ENCODE results near the gene PNCK.
"Not testable (repeated sequence)": the region's sequence is repeated elsewhere in the genome, so short reads cannot be mapped to it uniquely, and the experiment has no call there.

The PNCK gene

GRCh38 chrX:153694687-153695270 is 21.2 kb upstream of the PNCK start:
- Histone ChIP-seq H3K27me3 (peaks cover 30% of the 10 kb centered on the region), H3K36me3 (peaks cover 47% of the 10 kb centered on the region), H3K4me3 (ENCODE audit: low read depth in 1 of 2, low read length in 1 of 2) (no peak overlapping the region), H3K9me3 (no peaks in the 10 kb centered on the region), H3K4me1 (ENCODE audit: control insufficient read depth in 1 of 2, insufficient read depth in 1 of 2, low read depth in 1 of 2, low read length in 1 of 2) (no peaks in the 10 kb centered on the region), H3K27ac (no peak overlapping the region)
- TF ChIP-seq, protein P1, sequence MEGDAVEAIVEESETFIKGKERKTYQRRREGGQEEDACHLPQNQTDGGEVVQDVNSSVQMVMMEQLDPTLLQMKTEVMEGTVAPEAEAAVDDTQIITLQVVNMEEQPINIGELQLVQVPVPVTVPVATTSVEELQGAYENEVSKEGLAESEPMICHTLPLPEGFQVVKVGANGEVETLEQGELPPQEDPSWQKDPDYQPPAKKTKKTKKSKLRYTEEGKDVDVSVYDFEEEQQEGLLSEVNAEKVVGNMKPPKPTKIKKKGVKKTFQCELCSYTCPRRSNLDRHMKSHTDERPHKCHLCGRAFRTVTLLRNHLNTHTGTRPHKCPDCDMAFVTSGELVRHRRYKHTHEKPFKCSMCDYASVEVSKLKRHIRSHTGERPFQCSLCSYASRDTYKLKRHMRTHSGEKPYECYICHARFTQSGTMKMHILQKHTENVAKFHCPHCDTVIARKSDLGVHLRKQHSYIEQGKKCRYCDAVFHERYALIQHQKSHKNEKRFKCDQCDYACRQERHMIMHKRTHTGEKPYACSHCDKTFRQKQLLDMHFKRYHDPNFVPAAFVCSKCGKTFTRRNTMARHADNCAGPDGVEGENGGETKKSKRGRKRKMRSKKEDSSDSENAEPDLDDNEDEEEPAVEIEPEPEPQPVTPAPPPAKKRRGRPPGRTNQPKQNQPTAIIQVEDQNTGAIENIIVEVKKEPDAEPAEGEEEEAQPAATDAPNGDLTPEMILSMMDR (IDR thresholded peaks at IDR 0.05), result no peak

- H3K9me3 ChIP-seq; H3K4me3 ChIP-seq (ENCODE audit: low read depth in 1 of 2, low read length in 1 of 2); H3K4me1 ChIP-seq (ENCODE audit: control insufficient read depth in 1 of 2, insufficient read depth in 1 of 2, low read depth in 1 of 2, low read length in 1 of 2); H3K27ac ChIP-seq: not testable (repeated sequence)
- peaks cover 35% of the 10 kb centered on the region for H3K27me3 ChIP-seq
- H3K36me3 ChIP-seq, result peaks cover 42% of the 10 kb centered on the region
Measured at GRCh38 chrX:153694256-153694655, 20.6 kb upstream of the PNCK start.

GRCh38 chrX:153693216-153694086 is 19.8 kb upstream of the PNCK start:
- H3K27me3 ChIP-seq, result peaks cover 43% of the 10 kb centered on the region
- no peaks in the 10 kb centered on the region for H3K9me3 ChIP-seq
- H3K4me1 ChIP-seq (ENCODE audit: control insufficient read depth in 1 of 2, insufficient read depth in 1 of 2, low read depth in 1 of 2, low read length in 1 of 2), result no peaks in the 10 kb centered on the region
- H3K27ac ChIP-seq, result no peak overlapping the region
- TF ChIP-seq, protein P1 (IDR thresholded peaks at IDR 0.05), result no peak
- H3K36me3 ChIP-seq, result peaks cover 34% of the 10 kb centered on the region
- no peak overlapping the region for H3K4me3 ChIP-seq (ENCODE audit: low read depth in 1 of 2, low read length in 1 of 2)

DNA sequence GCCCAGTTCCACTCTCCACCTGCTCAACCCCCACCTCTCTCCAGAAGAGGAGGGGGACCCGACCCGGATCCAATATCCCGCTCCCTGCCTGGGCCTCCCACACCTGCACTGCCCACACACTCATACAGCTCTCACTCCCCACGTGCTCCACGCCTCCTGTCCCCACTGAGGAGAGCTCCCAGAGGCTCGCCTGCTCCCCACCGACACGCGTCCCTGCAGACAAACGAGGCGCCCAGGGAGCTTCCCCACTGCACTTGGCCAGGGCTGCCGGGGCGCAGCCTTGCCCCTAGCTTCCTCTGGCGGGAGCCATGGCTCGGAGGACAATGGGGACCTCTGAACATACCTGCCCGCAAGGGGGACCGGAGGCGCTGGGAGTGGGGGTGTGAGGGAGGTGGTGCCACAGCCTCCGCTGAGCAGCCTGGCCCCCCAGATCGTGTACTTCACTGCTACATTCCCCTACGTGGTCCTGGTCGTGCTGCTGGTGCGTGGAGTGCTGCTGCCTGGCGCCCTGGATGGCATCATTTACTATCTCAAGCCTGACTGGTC is 19.1 kb upstream of the PNCK start:
- no peaks in the 10 kb centered on the region for H3K9me3 ChIP-seq
- peaks cover 44% of the 10 kb centered on the region for H3K27me3 ChIP-seq
- H3K4me3 ChIP-seq (ENCODE audit: low read depth in 1 of 2, low read length in 1 of 2), result no peak overlapping the region
- H3K36me3 ChIP-seq, result peaks cover 30% of the 10 kb centered on the region
- TF ChIP-seq, protein P1 (IDR thresholded peaks at IDR 0.05), result no peak
- no peaks in the 10 kb centered on the region for H3K4me1 ChIP-seq (ENCODE audit: control insufficient read depth in 1 of 2, insufficient read depth in 1 of 2, low read depth in 1 of 2, low read length in 1 of 2)
- H3K27ac ChIP-seq, result no peak overlapping the region

GRCh38 chrX:153692003-153692402 is 18.4 kb upstream of the PNCK start:
- peaks cover 23% of the 10 kb centered on the region for H3K36me3 ChIP-seq
- no peak overlapping the region for H3K27ac ChIP-seq
- H3K4me3 ChIP-seq (ENCODE audit: low read depth in 1 of 2, low read length in 1 of 2), result no peak overlapping the region
- H3K27me3 ChIP-seq, result peaks cover 51% of the 10 kb centered on the region
- TF ChIP-seq, protein P1 (IDR thresholded peaks at IDR 0.05), result no peak
- H3K4me1 ChIP-seq (ENCODE audit: control insufficient read depth in 1 of 2, insufficient read depth in 1 of 2, low read depth in 1 of 2, low read length in 1 of 2), result no peaks in the 10 kb centered on the region
- no peaks in the 10 kb centered on the region for H3K9me3 ChIP-seq

DNA sequence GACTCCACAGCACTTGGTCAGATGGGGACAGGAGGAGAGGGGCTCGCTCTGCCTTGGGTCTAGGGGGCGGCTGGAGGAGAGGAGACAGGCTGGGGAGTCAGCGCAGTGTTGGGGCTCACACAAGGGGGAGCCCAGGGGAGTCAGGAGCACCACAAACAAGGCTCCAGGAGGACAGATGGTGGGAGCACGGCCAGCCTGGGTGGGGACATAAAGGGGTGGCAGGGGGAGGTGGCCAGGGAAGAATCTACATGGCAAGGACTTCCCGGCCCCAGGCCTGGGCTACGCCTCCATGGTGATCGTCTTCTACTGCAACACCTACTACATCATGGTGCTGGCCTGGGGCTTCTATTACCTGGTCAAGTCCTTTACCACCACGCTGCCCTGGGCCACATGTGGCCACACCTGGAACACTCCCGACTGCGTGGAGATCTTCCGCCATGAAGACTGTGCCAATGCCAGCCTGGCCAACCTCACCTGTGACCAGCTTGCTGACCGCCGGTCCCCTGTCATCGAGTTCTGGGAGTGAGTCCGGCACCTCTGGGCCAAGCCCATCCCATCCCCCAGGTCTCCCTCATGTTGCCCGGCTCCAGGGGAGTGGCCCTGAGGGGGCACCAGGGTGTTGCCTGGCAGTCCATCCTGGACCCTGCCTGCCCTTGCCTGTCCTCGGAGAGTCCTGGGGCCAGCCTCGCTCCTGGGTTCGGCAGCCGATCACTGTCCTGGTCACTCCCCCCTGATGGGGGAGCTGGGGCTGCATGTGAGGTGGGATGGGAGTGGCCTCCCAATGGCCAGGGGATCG is 17.6 kb upstream of the PNCK start:
- H3K4me1 ChIP-seq (ENCODE audit: control insufficient read depth in 1 of 2, insufficient read depth in 1 of 2, low read depth in 1 of 2, low read length in 1 of 2); H3K9me3 ChIP-seq; H3K4me3 ChIP-seq (ENCODE audit: low read depth in 1 of 2, low read length in 1 of 2); H3K27ac ChIP-seq: not testable (repeated sequence)
- H3K36me3 ChIP-seq, result peaks cover 17% of the 10 kb centered on the region
- H3K27me3 ChIP-seq, result peaks cover 59% of the 10 kb centered on the region
